ENCODE results near the gene OR2J1. TPM values are rescaled to one million over a fixed set of nuclear protein-coding genes. Genes with fewer than 3 reads are reported as not detected.

Gene OR2J1
- total RNA-seq, result not detected

- Mint-ChIP-seq H3K4me3 (no peak within 1 kb of the TSS), H3K27ac (no peak within 1 kb of the TSS), H3K36me3 (ENCODE audit: low read depth) (no peaks in the 10 kb centered on the region), H3K4me1 (ENCODE audit: low read depth) (no peaks in the 10 kb centered on the region), H3K9me3 (no peaks in the 10 kb centered on the region), H3K27me3 (peaks cover 19% of the 10 kb centered on the region)
- ChIA-PET CTCF (no interaction called here), POLR2A (interaction anchor here (0.6 to 0.8 kb wide), 2 partner anchors 103 to 512 kb away, joined by 3 to 4 read pairs; no protein-coding TSS in a partner anchor)
- intact Hi-C loops (cut with micrococcal nuclease), result no loop called here
- DNase-seq, result no peak
- no peak for ATAC-seq
- no peak for TF ChIP-seq CTCF (IDR thresholded peaks at IDR 0.05)
Measured at GRCh38 chr6:29099190-29099589, at the start of gene OR2J1. OR2J1 (plus strand) TSS chr6:29099490; CDS start chr6:29100943, 1,453 bp downstream.

- TF ChIP-seq CTCF (IDR thresholded peaks at IDR 0.05), result no peak
- H3K27me3 Mint-ChIP-seq, result peaks cover 23% of the 10 kb centered on the region
- no peaks in the 10 kb centered on the region for H3K36me3 Mint-ChIP-seq (ENCODE audit: low read depth)
- POLR2A ChIA-PET, result no interaction called here
- no peak overlapping the region for H3K4me3 Mint-ChIP-seq
- no peaks in the 10 kb centered on the region for H3K4me1 Mint-ChIP-seq (ENCODE audit: low read depth)
- ATAC-seq (no peak), DNase-seq (no peak)
- CTCF ChIA-PET, result no interaction called here
- H3K9me3 Mint-ChIP-seq, result no peaks in the 10 kb centered on the region
- no peak overlapping the region for H3K27ac Mint-ChIP-seq
- intact Hi-C loops (cut with micrococcal nuclease), result no loop called here
Measured at GRCh38 chr6:29051680-29052079, 47.6 kb upstream of the OR2J1 start.

- Mint-ChIP-seq H3K9me3 (peaks cover 3% of the 10 kb centered on the region), H3K27ac (no peak overlapping the region), H3K36me3 (ENCODE audit: low read depth) (no peaks in the 10 kb centered on the region), H3K4me3 (no peak overlapping the region), H3K4me1 (ENCODE audit: low read depth) (no peaks in the 10 kb centered on the region), H3K27me3 (peaks cover 35% of the 10 kb centered on the region)
- intact Hi-C loops (cut with micrococcal nuclease), result no loop called here
- TF ChIP-seq CTCF (IDR thresholded peaks at IDR 0.05), result peak; percentile 50
- DNase-seq (peak; percentile 25), ATAC-seq (no peak)
- POLR2A ChIA-PET, result no interaction called here
- CTCF ChIA-PET, result interaction anchor here (0.8 to 1.6 kb wide), 2 partner anchors 38 to 41 kb away, joined by 3 read pairs; no protein-coding TSS in a partner anchor
Measured at GRCh38 chr6:29071831-29072723, 27.2 kb upstream of the OR2J1 start.

GRCh38 chr6:29079203-29079602 is 20.1 kb upstream of the OR2J1 start:
- TF ChIP-seq CTCF (IDR thresholded peaks at IDR 0.05), result no peak
- Mint-ChIP-seq H3K27me3 (peaks cover 5% of the 10 kb centered on the region), H3K27ac (no peak overlapping the region), H3K36me3 (ENCODE audit: low read depth) (no peaks in the 10 kb centered on the region), H3K9me3 (no peaks in the 10 kb centered on the region), H3K4me3 (no peak overlapping the region), H3K4me1 (ENCODE audit: low read depth) (no peaks in the 10 kb centered on the region)
- intact Hi-C loops (cut with micrococcal nuclease), result no loop called here
- DNase-seq (no peak), ATAC-seq (no peak)
- ChIA-PET POLR2A (no interaction called here), CTCF (no interaction called here)

GRCh38 chr6:29081312-29081711 is 18.0 kb upstream of the OR2J1 start:
- intact Hi-C loops (cut with micrococcal nuclease), result no loop called here
- TF ChIP-seq CTCF (IDR thresholded peaks at IDR 0.05), result no peak

More at GRCh38 chr6:29081312-29081711, 18.0 kb upstream of the OR2J1 start:
- H3K9me3 Mint-ChIP-seq, result no peaks in the 10 kb centered on the region
- DNase-seq, result no peak
- ATAC-seq, result no peak
- CTCF ChIA-PET, result no interaction called here
- H3K4me1 Mint-ChIP-seq (ENCODE audit: low read depth), result no peaks in the 10 kb centered on the region
- no peaks in the 10 kb centered on the region for H3K36me3 Mint-ChIP-seq (ENCODE audit: low read depth)
- H3K4me3 Mint-ChIP-seq, result no peak overlapping the region
- peaks cover 7% of the 10 kb centered on the region for H3K27me3 Mint-ChIP-seq
- no peak overlapping the region for H3K27ac Mint-ChIP-seq
- POLR2A ChIA-PET, result no interaction called here

Data from activated CD8-positive, alpha-beta T cell treated with anti-CD3 and anti-CD28 coated beads for 36 hours (primary cell).